DOHH2 (cell line): ENCODE data around the gene SNX3.
A peak's percentile ranks its signal among the peaks of the same experiment; 100 is the strongest.

Source experiments
- H3F3A ChIP-seq: fragments of 200-600 bp; sonication (generic), shearing (Covaris generic); 2 replicates; pipeline ENCODE4 v1.6.0; 2016; ENCODE audit warnings: antibody characterized with exemption, mild to moderate bottlenecking; ENCODE audit not compliant: control insufficient read depth, insufficient read depth
- H3K27ac ChIP-seq: fragments of 200-600 bp; sonication (generic); 2 replicates; pipeline ENCODE4 v1.5.1; 2014; ENCODE audit warnings: low read depth, mild to moderate bottlenecking, low read length, moderate library complexity
- H3K27me3 ChIP-seq: fragments of 200-600 bp; sonication (generic); 2 replicates; pipeline ENCODE4 v1.6.1; 2014; ENCODE audit warnings: mild to moderate bottlenecking, low read length, mixed read lengths; ENCODE audit not compliant: control insufficient read depth
- H3K36me3 ChIP-seq: fragments of 200-600 bp; sonication (generic); 2 replicates; pipeline ENCODE4 v1.6.1; 2014; ENCODE audit warnings: mild to moderate bottlenecking, low read length, moderate library complexity, mixed read lengths; ENCODE audit not compliant: control insufficient read depth
- H3K4me1 ChIP-seq: fragments of 200-600 bp; sonication (generic); 2 replicates; pipeline ENCODE4 v1.6.1; 2014; ENCODE audit warnings: mild to moderate bottlenecking, low read length, mixed read lengths; ENCODE audit not compliant: control insufficient read depth
- H3K4me2 ChIP-seq: fragments of 200-600 bp; sonication (generic); 2 replicates; pipeline ENCODE4 v1.6.0; 2014; ENCODE audit warnings: mild to moderate bottlenecking, low read length, moderate library complexity
- H3K4me3 ChIP-seq: fragments of 200-600 bp; sonication (generic); 2 replicates; pipeline ENCODE4 v1.5.1; 2014; ENCODE audit warnings: mild to moderate bottlenecking, low read length, mixed read lengths
- H3K79me2 ChIP-seq: fragments of 200-600 bp; sonication (generic); 2 replicates; pipeline ENCODE4 v1.6.1; 2014; ENCODE audit warnings: mild to moderate bottlenecking, low read length, mixed read lengths; ENCODE audit not compliant: control insufficient read depth
- H3K9me2 ChIP-seq: fragments of 200-600 bp; sonication (generic); replicated peaks from 2 replicates; pipeline ENCODE4 v1.6.1; 2014; ENCODE audit warnings: mild to moderate bottlenecking, low read length, mixed read lengths; ENCODE audit not compliant: control insufficient read depth
- H3K9me3 ChIP-seq: fragments of 200-600 bp; sonication (generic); 2 replicates; pipeline ENCODE4 v1.6.1; 2014; ENCODE audit warnings: antibody characterized with exemption, low read length, mixed read lengths; ENCODE audit not compliant: control insufficient read depth, insufficient read depth
- H4K20me1 ChIP-seq: fragments of 200-600 bp; sonication (generic); 2 replicates; pipeline ENCODE4 v1.6.0; 2014; ENCODE audit warnings: low read depth, mild to moderate bottlenecking, antibody characterized with exemption, low read length, moderate library complexity; ENCODE audit not compliant: control insufficient read depth, insufficient read depth
- EZH2phosphoT487 ChIP-seq: fragments of 200-600 bp; sonication (generic); IDR thresholded peaks from 2 replicates; pipeline ENCODE4 v1.6.1; 2017; ENCODE audit warnings: borderline replicate concordance, mild to moderate bottlenecking, antibody characterized with exemption, low read length, moderate library complexity, mixed read lengths
- TF ChIP-seq, protein P1 (sequence below): fragments of 200-600 bp; sonication (generic); IDR thresholded peaks from one replicate; pipeline ENCODE4 v1.5.1; 2014; ENCODE audit warnings: antibody characterized with exemption, mild to moderate bottlenecking, low read depth, low read length; ENCODE audit not compliant: poor library complexity, severe bottlenecking

Gene SNX3

GRCh38 chr6:108168090-108168463 is 92.8 kb downstream of the SNX3 start:
- peaks cover 9% of the 10 kb centered on the region for H3K4me1 ChIP-seq
- no peaks in the 10 kb centered on the region for H3F3A ChIP-seq
- H3K9me2 ChIP-seq: no peaks in the 10 kb centered on the region
- H3K27me3 ChIP-seq: peaks cover 68% of the 10 kb centered on the region
- H3K9me3 ChIP-seq: no peaks in the 10 kb centered on the region
- H4K20me1 ChIP-seq: no peaks in the 10 kb centered on the region
- H3K27ac ChIP-seq: no peak overlapping the region
- H3K79me2 ChIP-seq: no peaks in the 10 kb centered on the region
- 0 out of 2 replicates have a peak overlapping the region, but pooled peaks have one; percentile 12 for H3K4me3 ChIP-seq
- no peak for TF ChIP-seq EZH2phosphoT487
- TF ChIP-seq, protein P1, sequence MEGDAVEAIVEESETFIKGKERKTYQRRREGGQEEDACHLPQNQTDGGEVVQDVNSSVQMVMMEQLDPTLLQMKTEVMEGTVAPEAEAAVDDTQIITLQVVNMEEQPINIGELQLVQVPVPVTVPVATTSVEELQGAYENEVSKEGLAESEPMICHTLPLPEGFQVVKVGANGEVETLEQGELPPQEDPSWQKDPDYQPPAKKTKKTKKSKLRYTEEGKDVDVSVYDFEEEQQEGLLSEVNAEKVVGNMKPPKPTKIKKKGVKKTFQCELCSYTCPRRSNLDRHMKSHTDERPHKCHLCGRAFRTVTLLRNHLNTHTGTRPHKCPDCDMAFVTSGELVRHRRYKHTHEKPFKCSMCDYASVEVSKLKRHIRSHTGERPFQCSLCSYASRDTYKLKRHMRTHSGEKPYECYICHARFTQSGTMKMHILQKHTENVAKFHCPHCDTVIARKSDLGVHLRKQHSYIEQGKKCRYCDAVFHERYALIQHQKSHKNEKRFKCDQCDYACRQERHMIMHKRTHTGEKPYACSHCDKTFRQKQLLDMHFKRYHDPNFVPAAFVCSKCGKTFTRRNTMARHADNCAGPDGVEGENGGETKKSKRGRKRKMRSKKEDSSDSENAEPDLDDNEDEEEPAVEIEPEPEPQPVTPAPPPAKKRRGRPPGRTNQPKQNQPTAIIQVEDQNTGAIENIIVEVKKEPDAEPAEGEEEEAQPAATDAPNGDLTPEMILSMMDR: no peak
- no peaks in the 10 kb centered on the region for H3K36me3 ChIP-seq
- peak overlapping the region; percentile 52; the same call in 1 of the 2 replicates for H3K4me2 ChIP-seq

DNA sequence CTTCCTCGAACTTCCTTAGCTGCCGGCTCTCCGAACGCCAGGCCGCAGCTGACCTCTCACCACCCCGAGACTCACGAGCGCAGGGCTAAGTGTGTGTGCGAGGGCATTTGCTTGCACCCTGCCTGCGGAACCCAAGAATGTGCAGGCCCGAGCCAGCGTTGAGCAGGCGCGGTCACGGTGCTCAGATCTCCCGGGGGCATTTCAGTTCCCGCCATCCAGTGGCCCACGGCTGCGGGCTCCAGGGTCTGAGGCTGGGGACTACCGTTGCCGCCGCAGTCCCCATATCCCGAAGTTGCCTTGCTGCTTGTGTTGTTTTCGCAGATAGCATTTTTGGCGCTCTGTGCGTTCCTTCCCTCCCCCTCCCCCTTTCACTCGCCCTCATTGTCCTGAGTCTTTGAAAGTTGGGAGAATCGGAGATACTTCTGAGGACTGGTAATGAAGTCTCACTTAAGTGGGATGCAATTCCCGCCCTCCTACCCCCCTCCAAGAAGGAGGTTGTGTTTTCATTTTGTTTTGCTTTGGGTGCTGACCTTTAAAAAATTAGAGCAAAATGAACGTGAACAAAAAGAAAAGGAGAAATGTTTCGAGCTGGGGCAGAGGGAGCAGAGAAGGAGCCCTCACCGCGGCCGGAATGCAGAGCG is 93.3 kb downstream of the SNX3 start:
- Histone ChIP-seq H3K4me3 (no peak overlapping the region), H3K27me3 (peaks cover 69% of the 10 kb centered on the region), H3K9me2 (no peaks in the 10 kb centered on the region), H4K20me1 (no peaks in the 10 kb centered on the region), H3F3A (no peaks in the 10 kb centered on the region), H3K79me2 (no peaks in the 10 kb centered on the region), H3K27ac (no peak overlapping the region), H3K4me1 (peaks cover 9% of the 10 kb centered on the region), H3K36me3 (no peaks in the 10 kb centered on the region), H3K9me3 (no peaks in the 10 kb centered on the region), H3K4me2 (no peak overlapping the region)
- TF ChIP-seq, protein P1: no peak
- TF ChIP-seq EZH2phosphoT487: no peak; the same call in 1 of the 2 replicates

GRCh38 chr6:108166664-108167448 is 94.0 kb downstream of the SNX3 start:
- TF ChIP-seq, protein P1: no peak
- TF ChIP-seq EZH2phosphoT487: peak; percentile 30; the same call in 1 of the 2 replicates
- Histone ChIP-seq H4K20me1 (no peaks in the 10 kb centered on the region), H3K9me2 (no peaks in the 10 kb centered on the region), H3K9me3 (no peaks in the 10 kb centered on the region), H3K4me1 (peaks cover 9% of the 10 kb centered on the region), H3K36me3 (no peaks in the 10 kb centered on the region), H3K79me2 (no peaks in the 10 kb centered on the region), H3K4me3 (no peak overlapping the region), H3K27me3 (peaks cover 69% of the 10 kb centered on the region), H3K27ac (no peak overlapping the region), H3F3A (no peaks in the 10 kb centered on the region), H3K4me2 (no peak overlapping the region)
